Pulmonary artery endothelial cell (primary cell): ENCODE results near the gene AICDA. TPM values are rescaled to one million over a fixed set of nuclear protein-coding genes. Genes with fewer than 3 reads are reported as not detected.
"Not testable (repeated sequence)": the region's sequence is repeated elsewhere in the genome, so short reads cannot be mapped to it uniquely, and the experiment has no call there.

Experiments
- DNase-seq: peaks from one replicate; pipeline ENCODE4 v3.0.0-alpha.2; 2011; ENCODE audit warnings: low read depth, low spot score
- total RNA-seq: library from RNA; depleted of rRNA; stranded (reverse); fragments of >200 nt; gene quantifications from 2 replicates; pipeline ENCODE4 v1.2.3, GENCODE V29; 2014

The AICDA gene
- total RNA-seq, 1 donor from 2014 or later: not detected

DNA sequence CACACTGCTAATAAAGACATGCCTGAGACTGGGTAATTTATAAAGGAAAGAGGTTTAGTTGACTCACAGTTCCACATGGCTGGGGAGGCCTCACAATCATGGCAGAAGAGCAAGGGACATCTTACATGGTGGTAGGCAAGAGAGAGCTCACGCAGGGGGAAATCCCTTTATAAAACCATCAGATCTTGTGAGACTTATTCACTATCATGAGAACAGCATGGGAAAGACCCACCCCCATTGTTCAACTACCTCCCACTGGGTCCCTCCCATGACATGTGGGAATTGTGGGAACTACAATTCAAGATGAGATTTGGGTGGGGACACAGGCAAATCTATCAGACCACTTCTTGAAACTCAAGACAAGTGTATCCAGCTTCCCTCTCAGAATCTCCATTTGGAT lies 1.2 kb upstream of the AICDA start:
- DNase-seq: not testable (repeated sequence)

DNA sequence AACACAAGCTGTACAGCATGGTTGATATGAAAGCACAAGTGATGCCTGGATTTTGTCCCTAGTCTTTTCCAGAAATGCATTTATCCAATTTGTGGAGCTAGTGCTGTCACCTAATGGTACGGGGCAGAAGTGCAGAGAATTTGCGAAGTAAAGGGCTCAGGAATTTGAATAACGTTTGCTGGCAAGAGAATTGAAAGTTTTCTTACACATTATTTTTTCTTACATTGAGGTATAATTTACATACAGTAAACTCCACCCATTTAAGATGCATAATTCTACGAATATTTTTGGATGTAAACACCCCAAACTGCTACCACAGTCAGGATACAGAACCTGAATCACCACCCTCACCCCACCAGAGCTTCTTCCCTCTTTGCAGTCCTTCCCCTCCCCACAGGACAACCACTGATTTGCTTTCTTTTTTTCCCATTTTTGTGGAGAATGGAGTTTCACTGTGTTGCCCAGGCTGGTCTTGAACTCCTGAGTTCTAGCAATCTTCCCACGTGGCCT lies 3.5 kb downstream of the AICDA start:
- DNase-seq: no peak

DNA sequence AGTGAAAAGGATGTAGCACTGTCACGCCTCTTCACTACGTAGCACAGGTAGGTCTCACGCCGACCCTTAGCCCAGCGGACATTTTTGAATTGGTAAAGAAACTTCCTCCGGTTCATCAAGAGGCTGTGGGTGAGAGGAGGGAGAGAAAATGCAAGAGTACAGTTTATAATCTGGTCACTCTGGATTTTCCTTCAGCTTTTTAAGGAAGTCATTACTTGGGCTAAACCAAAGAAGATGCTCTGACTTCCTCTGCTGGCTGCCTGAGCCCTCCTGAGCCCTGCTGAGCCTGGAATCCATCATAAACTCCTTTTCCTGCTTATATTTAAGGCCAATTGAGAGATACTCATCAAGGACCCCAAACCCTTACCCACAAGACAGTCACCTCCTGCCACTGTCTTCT lies 5.8 kb downstream of the AICDA start:
- DNase-seq: no peak

DNA sequence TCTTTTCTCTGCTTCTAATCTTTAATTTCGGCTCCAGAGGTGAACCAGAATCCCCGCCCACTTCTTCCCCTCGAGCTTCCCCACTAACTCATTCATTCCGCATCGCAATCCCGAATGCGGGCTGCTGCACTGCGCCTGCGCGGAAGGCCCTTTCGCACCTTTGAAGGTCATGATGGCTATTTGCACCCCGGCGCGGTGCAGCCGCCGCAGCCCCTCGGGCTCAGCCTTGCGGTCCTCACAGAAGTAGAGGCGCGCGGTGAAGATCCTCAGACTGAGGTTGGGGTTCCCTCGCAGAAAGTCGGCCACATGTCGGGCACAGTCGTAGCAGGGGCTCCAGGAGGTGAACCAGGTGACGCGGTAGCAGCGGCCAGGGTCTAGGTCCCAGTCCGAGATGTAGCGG lies 7.6 kb downstream of the AICDA start:
- no peak for DNase-seq

DNA sequence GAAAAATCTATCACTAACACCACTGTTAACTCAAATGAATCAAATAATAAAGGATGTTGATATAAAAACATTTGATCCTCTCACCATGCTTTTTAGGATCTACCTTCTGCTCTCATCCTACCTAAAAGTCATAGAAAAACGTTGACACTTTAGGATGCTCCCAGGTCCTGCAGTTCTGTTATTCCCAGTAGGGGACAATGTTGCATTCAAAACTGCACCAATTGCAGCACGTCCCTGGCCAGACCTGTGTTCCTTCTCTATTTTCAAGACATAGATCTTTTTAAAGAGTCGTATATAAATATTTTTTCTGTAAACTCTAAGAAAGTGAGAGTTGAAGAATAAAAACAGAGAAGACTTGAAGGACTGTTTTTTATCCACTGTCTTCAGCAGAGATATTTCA lies 8.8 kb downstream of the AICDA start:
- DNase-seq: no peak

DNA sequence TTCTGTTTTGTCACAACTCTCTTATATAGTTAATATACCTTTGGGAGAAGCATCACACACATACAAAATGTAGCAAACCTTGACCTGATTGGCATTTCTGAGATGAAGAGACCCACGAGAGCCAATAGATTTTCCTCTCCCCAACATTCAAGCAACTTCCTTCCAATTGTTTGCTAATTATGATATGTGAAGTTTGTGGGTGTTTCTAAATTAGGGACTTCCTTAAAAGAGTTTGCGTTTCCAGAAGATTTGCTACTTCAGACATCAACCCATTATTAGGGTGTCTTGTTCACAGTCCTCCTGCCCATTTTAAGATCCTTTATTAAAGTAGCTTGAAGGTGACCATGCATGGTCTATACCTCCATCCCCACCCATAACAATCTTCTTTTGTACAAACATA lies 9.4 kb downstream of the AICDA start:
- DNase-seq: no peak

DNA sequence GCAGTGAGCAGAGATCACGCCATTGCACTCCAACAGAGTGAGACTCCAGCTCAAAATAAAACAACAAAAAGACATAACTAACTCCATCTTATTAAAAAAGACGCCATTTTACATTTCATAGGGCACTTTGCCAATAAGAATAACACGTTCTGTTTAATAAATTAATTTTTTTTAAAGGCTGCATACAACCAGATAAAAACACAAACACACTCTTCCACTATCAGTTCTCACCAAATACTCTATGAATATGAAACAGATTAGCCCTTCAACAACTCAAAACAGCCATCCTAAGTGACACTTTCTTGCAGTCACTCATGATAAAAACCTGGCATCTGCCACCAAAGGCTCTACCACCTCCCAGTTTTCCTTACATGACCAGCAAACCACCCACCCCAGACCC lies 16.1 kb downstream of the AICDA start:
- DNase-seq: no peak

DNA sequence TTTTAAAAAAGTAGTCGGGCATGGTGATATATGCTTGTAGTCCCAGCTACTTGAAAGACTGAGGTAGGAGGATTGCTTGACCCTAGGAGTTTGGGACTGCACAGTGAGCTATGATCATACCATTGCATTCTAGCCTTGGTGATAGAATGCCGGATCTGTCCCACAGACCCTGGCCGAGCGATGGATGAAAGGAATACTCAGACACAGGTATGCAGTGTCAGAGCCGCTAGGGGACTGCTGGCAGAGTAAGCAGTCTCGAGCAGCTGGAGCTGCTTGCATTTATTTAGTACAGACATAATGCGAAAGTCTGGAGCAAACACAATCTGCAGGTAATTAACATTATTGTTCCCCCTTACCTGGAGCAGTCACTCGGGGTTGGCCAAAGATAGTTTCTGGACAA lies 18.6 kb downstream of the AICDA start:
- DNase-seq: no peak

DNA sequence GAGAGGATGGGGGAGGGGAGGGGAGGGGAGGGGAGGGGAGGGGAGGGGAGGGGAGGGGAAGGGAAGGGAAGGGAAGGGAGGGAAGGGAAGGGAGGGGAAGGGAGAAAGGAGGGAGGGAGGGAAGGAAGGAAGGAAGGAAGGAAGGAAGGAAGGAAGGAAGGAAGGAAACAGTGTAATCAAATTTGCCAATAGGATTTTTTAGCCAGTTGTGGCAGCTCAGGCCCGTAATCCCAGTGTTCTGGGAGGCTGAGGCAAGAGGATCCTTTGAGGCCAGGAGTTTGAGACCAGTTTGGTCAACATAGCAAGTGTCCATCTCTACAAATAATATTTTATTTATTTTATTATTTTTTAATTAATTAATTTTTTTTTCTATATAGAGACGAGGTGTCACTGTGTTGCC lies 19.4 kb downstream of the AICDA start:
- DNase-seq: no peak

DNA sequence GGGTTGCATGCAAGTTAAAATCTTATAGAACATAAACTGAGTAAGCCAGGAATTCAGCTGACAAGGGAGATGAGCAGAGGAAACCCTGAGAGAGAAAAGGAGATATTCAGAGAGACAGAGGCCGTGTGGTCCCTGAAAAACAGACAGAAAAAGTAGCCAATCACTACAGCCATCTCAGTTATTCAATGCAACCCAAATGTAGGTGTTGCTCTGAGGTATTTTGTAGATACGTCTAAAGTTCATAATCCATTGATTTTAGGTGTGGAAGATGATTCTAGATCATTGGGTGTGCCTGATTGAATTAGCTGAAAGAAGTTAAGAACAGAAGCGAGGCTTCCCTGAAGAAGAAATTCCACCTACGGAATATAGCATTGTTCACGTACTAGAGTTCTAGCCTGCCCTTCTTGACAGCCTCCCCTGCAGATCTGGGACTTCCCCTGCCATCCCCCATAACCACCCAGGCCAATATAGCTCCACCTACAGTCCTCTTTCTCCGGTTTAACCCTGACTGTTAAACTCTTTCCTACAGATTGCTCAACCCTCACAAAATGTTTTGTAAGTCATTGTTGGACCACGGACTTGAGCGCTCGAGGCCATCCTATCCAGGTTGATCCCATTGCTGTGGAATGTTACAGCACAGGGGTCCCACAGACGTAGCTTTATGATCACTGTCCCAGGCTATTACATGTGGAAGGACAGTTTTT lies 21.7 kb downstream of the AICDA start:
- no peak for DNase-seq

DNA sequence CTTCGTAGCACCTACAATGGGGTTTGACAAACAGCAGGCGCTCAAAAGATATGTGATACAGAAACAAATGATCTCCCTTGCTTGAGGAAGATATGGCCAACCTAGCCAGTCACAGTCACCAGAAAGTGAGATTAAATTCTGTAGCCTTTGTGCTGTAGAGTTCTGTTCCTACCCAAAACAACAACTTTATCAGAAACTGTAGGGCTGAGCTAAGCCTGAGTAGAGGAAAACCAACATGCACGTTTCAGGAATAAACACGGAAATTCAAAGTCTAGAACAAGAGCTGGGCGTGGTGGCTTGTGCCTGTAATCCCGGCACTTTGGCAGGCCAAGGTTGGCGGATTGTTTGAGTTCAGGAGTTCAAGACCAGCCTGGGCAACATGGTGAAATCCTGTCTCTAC lies 23.0 kb downstream of the AICDA start:
- no peak for DNase-seq

DNA sequence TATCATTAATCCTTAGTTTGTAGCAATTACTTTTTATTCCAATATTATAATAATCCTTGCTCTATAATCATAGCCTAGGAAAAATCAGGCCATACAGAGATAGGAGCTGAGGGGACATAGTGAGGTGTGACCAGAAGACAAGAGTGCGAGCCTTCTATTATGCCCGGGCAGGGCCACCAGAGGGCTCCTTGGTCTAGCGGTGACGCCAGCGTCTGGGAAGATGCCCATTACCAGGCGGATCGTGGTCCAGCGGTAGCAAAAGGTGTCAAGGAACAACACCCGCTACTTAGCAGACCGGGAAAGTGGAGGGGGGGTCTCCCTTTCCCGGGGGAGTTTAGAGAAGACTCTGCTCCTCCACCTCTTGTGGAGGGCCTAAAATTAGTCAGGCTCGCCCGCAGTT lies 28.2 kb downstream of the AICDA start:
- not testable (repeated sequence) for DNase-seq

DNA sequence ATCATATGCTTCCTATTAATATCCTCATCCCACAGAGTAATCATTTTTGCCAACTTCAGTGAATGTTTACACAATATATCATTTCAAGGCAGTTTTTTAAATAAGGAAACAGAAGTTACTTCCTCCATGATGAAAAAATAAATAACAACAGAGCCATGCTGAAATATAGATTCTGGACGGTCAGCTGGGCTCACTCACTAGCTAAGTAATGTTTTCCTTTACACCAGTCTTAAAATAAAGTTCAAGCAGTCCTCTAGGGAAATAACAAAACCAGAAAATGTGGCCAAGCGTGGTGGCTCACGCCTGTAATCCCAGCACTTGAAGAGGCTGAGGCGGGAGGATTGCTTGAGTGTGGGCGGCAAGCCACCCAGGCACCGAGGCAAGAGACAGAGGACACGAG lies 28.7 kb downstream of the AICDA start:
- no peak for DNase-seq

DNA sequence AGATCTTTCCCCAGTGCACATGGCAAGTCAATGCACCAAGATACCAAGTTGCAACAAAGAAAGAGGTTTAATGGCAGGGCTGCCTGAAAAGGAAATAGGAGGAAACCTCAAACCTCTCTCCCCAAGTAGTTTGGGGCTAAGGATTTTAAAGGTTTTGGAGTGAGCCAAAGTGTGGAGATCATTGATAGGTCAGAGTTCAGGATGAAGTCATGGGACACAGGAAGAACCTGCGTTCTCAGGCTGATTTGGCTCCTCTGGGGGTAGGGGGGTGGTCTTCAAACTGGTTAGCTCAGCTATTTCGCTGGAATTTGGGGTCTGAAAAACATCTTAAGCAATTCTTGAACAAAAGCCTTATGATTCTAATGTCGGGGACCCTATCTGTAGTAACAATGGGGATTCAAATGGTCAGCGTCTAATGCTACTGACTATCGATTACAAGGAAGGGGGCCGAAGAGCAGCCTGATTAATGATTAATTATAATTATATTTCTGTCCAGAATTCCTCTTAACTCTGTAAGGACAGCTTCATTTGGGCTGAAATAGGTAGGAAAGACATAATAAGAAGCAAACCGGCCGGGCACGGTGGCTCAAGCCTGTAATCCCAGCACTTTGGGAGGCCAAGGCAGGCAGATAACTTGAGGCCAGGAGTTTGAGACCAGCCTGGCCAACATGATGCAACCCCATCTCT lies 31.4 kb downstream of the AICDA start:
- DNase-seq: no peak

DNA sequence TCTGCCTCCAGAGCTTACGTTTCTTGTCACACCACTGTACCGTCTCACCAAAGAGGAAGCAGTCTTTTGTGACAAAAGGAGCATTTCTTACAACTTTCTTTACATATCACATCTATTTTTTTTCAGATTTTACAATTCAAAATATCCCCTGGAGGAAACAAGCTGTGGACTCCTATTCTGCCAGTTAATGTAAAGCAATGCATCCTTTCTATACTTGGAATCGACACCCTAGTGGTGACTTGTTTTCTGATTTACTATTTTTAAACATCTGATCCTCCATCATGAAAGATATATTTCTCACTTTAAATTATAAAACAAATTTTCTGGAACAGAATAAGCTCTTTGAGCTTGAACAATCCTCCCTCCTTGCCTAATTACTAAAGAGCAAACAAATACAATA lies 34.8 kb downstream of the AICDA start:
- no peak for DNase-seq

DNA sequence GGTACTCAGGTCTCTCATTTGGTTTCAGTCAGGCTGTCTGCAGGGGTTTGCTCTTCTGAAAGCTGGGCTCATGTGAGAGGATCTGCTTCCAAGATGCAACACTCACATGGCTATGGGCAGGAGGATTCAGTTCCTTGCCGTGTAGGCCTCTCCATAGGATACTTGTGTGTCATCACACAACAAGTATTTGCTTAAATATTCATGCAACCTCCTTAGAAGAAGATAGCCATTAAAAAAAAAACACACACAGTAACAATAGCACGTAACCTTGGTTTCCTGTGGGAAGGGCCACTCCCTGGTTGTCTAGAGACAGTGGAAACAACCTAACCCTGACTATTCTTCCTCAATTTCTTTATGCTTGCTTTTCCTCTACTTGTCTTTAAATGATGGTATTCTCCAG lies 40.2 kb downstream of the AICDA start:
- no peak for DNase-seq

DNA sequence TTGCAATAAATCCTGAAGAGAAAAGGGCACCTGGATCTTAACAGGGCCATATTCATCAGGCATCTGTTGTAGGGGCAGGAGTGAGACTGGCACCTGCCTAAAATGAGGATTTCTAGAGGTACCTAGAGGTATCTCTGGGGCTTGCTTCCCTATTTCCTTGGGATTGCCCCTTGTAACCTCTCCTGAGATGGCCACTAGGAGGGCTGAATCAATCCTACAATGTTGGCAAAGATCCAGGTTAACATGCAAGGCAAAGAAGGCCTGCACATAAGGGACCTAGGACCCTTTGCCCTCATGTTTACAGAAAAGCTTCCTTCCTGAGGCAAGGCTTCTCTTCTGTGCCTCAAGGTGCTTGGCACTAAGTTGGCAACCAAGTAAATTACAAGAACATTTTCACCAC lies 46.1 kb downstream of the AICDA start:
- no peak for DNase-seq

DNA sequence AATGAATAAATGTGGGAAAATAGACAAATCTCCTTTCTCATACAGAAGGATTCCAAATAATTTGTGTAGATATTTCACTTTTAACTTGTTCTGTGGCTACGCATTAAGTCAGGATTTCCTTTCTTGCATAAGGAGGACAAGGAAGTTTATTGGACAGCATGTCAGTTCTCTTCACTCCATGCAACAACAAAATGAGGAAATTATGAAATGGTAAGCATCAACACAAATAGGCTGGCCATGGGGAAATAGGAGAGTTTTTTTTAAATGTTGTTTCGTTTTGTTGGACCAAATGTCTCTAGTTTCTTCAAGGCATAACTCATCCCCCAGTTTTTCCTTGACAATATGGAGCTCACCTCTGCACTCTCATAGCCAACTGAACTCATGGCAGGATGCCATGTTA lies 46.6 kb downstream of the AICDA start:
- DNase-seq: not testable (repeated sequence)

DNA sequence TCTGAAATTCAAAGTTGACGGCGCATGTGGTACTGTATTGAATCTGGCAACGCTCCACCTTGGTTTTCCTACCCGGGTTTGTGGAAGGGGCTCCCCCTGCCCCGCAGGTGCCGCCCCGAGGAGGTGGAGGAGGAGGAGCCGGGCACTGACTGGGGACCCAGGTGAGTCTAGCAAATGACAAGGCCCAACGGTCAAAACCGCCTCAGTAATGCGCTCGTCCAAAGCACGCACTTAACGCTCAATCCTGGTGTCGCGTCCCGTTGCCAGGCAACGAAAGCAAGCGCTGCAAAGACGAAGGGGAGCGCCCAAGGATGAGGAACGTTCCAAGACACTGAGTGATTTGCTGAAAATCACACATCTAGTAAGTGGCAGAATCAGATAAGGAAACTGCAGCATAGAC lies 48.0 kb downstream of the AICDA start:
- no peak for DNase-seq

DNA sequence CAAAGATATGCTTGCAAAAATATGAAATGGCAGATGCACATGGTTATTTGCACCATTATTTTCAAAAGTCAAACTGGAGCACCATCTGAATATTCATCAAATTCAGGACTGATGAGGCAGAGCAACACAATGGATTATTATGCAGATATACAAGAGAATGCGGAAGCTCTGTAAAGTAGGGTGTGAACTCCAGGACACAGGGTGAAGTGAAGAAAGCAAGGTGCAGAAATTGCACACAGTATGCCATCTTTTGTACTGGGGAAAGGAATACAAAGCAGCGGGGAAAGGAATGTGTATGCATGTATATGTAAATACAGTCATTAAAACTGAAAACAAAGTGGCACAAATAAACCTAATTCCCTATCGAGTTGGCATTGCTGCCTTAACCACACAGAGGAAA lies 49.3 kb downstream of the AICDA start:
- DNase-seq: no peak

DNA sequence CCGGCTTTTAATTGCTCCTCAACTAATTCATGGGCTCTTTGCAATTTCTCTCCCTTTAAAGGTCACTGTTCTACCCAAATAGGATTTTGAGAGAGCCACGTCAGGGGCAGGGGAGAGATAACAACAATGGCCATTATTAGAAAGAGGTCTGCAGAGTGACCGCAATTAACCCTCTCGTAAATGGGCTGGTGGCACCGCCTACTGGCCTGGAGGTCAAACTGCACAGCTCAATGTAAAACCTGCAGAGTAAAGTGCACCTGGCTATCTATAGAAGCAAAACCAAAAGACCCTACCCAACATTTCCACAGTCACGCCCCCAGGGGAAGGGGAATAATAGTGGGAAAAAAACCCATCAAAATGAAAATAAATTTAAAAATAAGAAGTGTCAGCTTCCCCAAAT lies 50.3 kb downstream of the AICDA start:
- DNase-seq: no peak

DNA sequence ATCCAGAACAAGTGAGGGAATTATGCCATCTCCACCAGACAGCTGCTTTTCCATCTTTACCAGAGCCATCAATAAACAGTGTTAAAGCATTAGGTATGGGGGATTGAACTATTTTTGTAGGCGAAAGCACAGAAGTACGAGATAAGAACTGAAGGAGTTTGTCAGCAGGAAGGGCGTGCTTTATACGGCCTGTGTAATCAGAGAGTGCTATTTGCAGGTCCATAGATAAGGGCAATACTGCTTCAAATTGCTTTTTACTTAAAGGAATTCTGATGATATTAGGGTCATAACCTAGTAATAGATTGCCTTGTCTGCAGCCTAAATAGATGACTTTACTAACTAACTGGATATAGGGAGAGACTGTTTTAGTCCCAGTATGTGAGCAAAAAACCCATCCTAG lies 51.6 kb downstream of the AICDA start:
- no peak for DNase-seq

DNA sequence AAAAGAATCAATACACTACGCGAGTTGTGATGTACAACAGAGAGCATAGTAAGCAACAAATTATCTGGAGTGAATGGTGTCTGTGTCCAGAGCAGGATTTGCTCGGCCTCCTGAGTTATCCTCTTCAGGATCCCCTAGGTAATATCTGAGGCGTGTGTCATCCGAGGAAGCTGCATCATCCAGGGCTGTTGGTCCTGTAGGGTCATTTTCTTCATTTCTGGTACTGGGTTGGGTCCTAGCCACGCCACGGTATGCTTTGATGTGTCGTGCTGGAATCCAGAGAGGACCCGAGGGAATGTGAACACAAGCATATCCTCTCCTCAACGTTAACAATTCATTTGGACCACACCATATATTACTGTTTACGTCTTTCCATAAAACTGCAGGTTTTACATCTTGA lies 53.0 kb downstream of the AICDA start:
- no peak for DNase-seq
